Stimulated activated CD4-positive, alpha-beta T cell treated with anti-CD3 and anti-CD28 coated beads, Interleukin-1b, Interleukin-23, amount 100 ng/mL, for 4 hours (primary cell): ENCODE data around the gene CCR8.
"Not testable (repeated sequence)": the region's sequence is repeated elsewhere in the genome, so short reads cannot be mapped to it uniquely, and the experiment has no call there.

Source experiments
- DNase-seq, 2 donors: peaks; one replicate each; pipeline ENCODE4 v3.0.0-alpha.2; 2020; ENCODE audit warnings: low read depth in 2 of 2

CCR8 gene

GRCh38 chr3:39315420-39315819 lies 14.1 kb upstream of the CCR8 start:
- no peak for DNase-seq

- DNase-seq, result no peak
Measured at GRCh38 chr3:39317571-39318169, 11.8 kb upstream of the CCR8 start.

GRCh38 chr3:39318301-39318700 lies 11.2 kb upstream of the CCR8 start:
- no peak for DNase-seq

GRCh38 chr3:39319249-39319648 lies 10.3 kb upstream of the CCR8 start:
- no peak for DNase-seq

- DNase-seq, result not testable (repeated sequence)
Measured at GRCh38 chr3:39321574-39321983, 7.9 kb upstream of the CCR8 start.

- DNase-seq, result not testable (repeated sequence)
Measured at GRCh38 chr3:39322209-39322715, 7.2 kb upstream of the CCR8 start.

GRCh38 chr3:39322936-39323335 lies 6.6 kb upstream of the CCR8 start:
- no peak for DNase-seq

GRCh38 chr3:39323494-39323893 lies 6.0 kb upstream of the CCR8 start:
- no peak for DNase-seq

GRCh38 chr3:39325236-39325635 lies 4.3 kb upstream of the CCR8 start:
- no peak for DNase-seq

GRCh38 chr3:39327053-39327745 lies 2.3 kb upstream of the CCR8 start:
- no peak for DNase-seq

GRCh38 chr3:39327746-39328349 lies 1.7 kb upstream of the CCR8 start:
- no peak for DNase-seq

- DNase-seq, result no peak
Measured at GRCh38 chr3:39330824-39331223, 1.3 kb downstream of the CCR8 start.

GRCh38 chr3:39332525-39332924 lies 3.0 kb downstream of the CCR8 start:
- DNase-seq, result no peak

GRCh38 chr3:39333607-39334006 lies 4.1 kb downstream of the CCR8 start:
- DNase-seq, result no peak

GRCh38 chr3:39334205-39334604 lies 4.7 kb downstream of the CCR8 start:
- DNase-seq, result no peak

GRCh38 chr3:39338201-39338600 lies 8.7 kb downstream of the CCR8 start:
- no peak for DNase-seq

GRCh38 chr3:39339086-39339485 lies 9.6 kb downstream of the CCR8 start:
- DNase-seq, result no peak

- DNase-seq, result no peak
Measured at GRCh38 chr3:39343076-39343717, 13.7 kb downstream of the CCR8 start.

- no peak for DNase-seq
Measured at GRCh38 chr3:39343760-39344159, 14.3 kb downstream of the CCR8 start.

GRCh38 chr3:39344746-39345344 lies 15.3 kb downstream of the CCR8 start:
- DNase-seq, result no peak

- DNase-seq, result no peak
Measured at GRCh38 chr3:39346785-39347585, 17.5 kb downstream of the CCR8 start.

GRCh38 chr3:39347586-39347876 lies 18.0 kb downstream of the CCR8 start:
- DNase-seq, result no peak
